ENCODE data around the gene GAB2.

- TF ChIP-seq TAF1 (IDR thresholded peaks at IDR 0.05; ENCODE audit: borderline replicate concordance, insufficient read depth, low read length) (no peak), POLR2AphosphoS5 (IDR thresholded peaks at IDR 0.05; ENCODE audit: low read depth, low read length) (no peak)
These were observed 38.5 kb downstream of the GAB2 start for GRCh38 chr11:78379039-78379670.
